ENCODE data around the gene KIF6. TPM values are rescaled to one million over a fixed set of nuclear protein-coding genes. Genes with fewer than 3 reads are reported as not detected.

KIF6 gene
- total RNA-seq, 4 donors from 2014 or later: 0.83 to 2.6 (median 1.1) TPM

DNA sequence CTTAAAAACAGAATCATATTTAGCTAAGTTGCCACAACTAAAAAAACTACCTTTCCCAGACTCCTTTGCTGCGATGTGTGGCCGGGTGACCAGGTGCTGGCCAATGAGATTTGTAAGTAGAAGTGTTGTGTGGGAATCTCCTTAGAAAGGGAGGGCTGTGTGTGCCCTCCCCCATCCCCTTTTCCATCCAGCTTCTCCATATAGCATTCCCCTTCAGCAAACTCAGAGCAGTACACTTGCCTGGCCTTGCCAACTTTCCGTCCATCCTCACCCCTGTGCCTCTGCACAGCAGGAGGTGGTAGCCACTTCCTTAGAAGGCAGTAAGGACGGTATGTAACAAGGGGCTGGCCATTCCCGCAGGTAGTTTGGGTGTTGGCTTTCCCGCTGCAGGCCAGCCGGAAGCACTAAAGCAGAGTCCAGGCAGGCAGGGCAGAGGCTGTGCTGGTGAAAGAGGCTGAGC is 380.4 kb downstream of the KIF6 start:
- TF ChIP-seq POLR2A (IDR thresholded peaks at IDR 0.05; ENCODE audit: low read depth) (no peak), EP300 (IDR thresholded peaks at IDR 0.05) (no peak), POLR2AphosphoS5 (IDR thresholded peaks at IDR 0.05) (no peak)
- TF ChIP-seq, protein P1, sequence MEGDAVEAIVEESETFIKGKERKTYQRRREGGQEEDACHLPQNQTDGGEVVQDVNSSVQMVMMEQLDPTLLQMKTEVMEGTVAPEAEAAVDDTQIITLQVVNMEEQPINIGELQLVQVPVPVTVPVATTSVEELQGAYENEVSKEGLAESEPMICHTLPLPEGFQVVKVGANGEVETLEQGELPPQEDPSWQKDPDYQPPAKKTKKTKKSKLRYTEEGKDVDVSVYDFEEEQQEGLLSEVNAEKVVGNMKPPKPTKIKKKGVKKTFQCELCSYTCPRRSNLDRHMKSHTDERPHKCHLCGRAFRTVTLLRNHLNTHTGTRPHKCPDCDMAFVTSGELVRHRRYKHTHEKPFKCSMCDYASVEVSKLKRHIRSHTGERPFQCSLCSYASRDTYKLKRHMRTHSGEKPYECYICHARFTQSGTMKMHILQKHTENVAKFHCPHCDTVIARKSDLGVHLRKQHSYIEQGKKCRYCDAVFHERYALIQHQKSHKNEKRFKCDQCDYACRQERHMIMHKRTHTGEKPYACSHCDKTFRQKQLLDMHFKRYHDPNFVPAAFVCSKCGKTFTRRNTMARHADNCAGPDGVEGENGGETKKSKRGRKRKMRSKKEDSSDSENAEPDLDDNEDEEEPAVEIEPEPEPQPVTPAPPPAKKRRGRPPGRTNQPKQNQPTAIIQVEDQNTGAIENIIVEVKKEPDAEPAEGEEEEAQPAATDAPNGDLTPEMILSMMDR (IDR thresholded peaks at IDR 0.05): no peak
- intact Hi-C loops (cut with DNase I): loop anchor here (5.0 to 10.0 kb wide), 2 partner anchors 962 to 1680 kb away; no protein-coding TSS in a partner anchor
- Histone ChIP-seq H3K27ac (replicated peaks in 1 of 4) (no peak overlapping the region), H3K4me3 (no peak overlapping the region), H3K9me3 (no peaks in the 10 kb centered on the region), H3K36me3 (no peaks in the 10 kb centered on the region), H3K27me3 (no peaks in the 10 kb centered on the region), H3K4me1 (peaks cover 4 to 20% (median 12%) of the 10 kb centered on the region in 4 donors)
- no peak for DNase-seq (ENCODE audit: extremely low spot score)
- 87% methylated on average over 5 of the region's 7 CpGs for WGBS

DNA sequence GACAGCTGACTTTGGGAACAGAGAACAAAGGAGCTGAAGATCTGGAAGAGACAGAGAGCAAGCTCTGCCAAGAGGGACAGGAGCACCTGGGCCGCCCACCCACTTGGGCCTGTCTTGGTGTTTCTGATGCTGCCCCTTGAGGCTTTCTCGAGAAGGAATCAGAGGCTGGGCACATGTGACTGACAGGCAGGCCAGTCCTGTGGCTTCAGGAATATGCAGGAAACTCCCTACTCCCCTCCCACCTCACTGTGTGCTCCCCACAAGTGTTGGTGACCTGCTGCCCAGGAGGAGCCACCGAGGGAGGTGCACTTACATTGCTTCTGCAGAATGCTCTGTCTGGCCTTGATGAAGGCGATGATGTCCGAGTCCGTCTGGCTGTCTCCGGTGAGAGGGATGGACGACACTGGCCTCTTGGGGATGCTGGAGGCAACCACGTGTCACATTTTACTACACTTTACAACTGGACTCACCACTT is 381.8 kb downstream of the KIF6 start:
- no peaks in the 10 kb centered on the region for H3K36me3 ChIP-seq
- intact Hi-C loops (cut with DNase I): loop anchor here (10.0 kb wide), 1 partner anchor 1681 kb away; no protein-coding TSS in a partner anchor
- WGBS: 85% methylated on average over 8 of the region's 9 CpGs

DNA sequence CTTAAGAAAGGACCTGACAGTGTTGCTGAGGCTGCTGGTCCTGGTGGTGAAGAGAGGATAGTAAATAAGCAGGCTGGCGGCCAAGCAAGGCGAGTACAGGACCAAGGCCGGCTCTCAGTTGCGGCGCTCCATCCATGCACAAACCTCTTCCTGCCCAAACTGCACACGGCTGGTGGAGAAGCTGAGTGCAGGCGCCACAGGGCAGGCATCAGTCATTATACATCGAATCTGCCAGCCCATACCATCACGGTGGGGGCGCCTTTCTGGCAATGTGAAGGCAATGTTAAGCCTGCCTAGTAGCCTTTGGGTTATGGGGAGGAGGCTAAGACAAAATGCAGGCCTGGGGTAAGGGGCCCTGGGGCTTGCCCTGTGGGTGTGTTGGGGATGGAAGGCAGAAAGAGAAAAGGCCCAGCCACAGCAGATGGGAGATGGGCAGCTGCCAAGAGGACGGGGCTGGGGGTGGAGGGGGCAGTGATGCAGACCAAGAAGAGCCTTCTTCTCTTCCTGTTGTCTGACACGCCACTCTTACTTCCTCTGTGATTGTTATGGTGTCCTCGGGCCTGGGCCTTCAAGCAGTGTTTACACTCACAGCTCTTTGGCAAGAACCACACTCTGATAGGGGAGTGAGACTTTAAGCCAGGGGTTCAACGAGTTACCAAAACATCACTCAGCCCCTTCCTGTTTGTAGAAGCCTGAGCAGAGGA is 382.4 kb downstream of the KIF6 start:
- TF ChIP-seq POLR2A (IDR thresholded peaks at IDR 0.05; ENCODE audit: low read depth) (no peak), POLR2AphosphoS5 (IDR thresholded peaks at IDR 0.05) (no peak), EP300 (IDR thresholded peaks at IDR 0.05) (no peak)
- TF ChIP-seq, protein P1 (IDR thresholded peaks at IDR 0.05): no peak

More for the DNA sequence above, 381.8 kb downstream of the KIF6 start:
- Histone ChIP-seq H3K27me3 (no peaks in the 10 kb centered on the region), H3K9me3 (no peaks in the 10 kb centered on the region), H3K27ac (replicated peaks in 1 of 4) (no peak overlapping the region), H3K4me1 (peaks cover 10 to 35% (median 22%) of the 10 kb centered on the region in 4 donors), H3K4me3 (no peak overlapping the region)
- TF ChIP-seq POLR2A (IDR thresholded peaks at IDR 0.05; ENCODE audit: low read depth): no peak
- no peak for TF ChIP-seq EP300 (IDR thresholded peaks at IDR 0.05)
- TF ChIP-seq, protein P1 (IDR thresholded peaks at IDR 0.05): no peak
- TF ChIP-seq POLR2AphosphoS5 (IDR thresholded peaks at IDR 0.05): no peak
- DNase-seq (ENCODE audit: extremely low spot score): no peak

DNA sequence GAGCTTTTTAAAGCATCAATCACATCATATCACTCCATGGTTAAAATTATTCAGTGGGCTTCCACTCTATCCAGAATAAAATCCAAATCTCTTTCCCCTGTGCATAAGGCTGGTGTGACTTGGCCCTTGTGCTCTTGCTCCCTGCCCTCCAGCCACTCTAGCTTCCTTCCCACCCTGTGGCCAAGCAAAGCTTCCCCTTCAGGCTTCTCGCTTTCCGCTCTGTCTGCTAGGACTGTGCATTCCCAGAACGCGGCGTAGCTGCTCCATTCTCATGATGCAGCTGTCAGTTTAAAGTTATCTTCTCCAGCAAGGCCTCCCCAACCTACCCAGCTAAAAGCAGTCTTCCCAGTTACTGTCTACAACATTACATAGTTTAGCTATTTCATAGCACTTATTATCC is 383.3 kb downstream of the KIF6 start:
- Histone ChIP-seq H3K36me3 (no peaks in the 10 kb centered on the region), H3K27ac (replicated peaks in 1 of 4) (no peak overlapping the region), H3K27me3 (no peaks in the 10 kb centered on the region), H3K4me1 (peaks cover 10 to 36% (median 22%) of the 10 kb centered on the region in 4 donors), H3K4me3 (no peak overlapping the region), H3K9me3 (no peaks in the 10 kb centered on the region)
- intact Hi-C loops (cut with DNase I): loop anchor here (10.0 kb wide), 1 partner anchor 1683 kb away; no protein-coding TSS in a partner anchor
- TF ChIP-seq, protein P1 (IDR thresholded peaks at IDR 0.05): no peak
- TF ChIP-seq EP300 (IDR thresholded peaks at IDR 0.05): no peak
- TF ChIP-seq POLR2AphosphoS5 (IDR thresholded peaks at IDR 0.05): no peak
- no peak for TF ChIP-seq POLR2A (IDR thresholded peaks at IDR 0.05; ENCODE audit: low read depth)
- 87% methylated on average over 5 of the region's 5 CpGs for WGBS
- no peak for DNase-seq (ENCODE audit: extremely low spot score)

More for the DNA sequence above, 382.4 kb downstream of the KIF6 start:
- no peaks in the 10 kb centered on the region for H3K27me3 ChIP-seq
- intact Hi-C loops (cut with DNase I): loop anchor here (10.0 kb wide), 1 partner anchor 1682 kb away; no protein-coding TSS in a partner anchor
- H3K27ac ChIP-seq (replicated peaks in 1 of 4): no peak overlapping the region
- WGBS: 70% methylated on average over 14 of the region's 14 CpGs
- H3K4me1 ChIP-seq: peaks cover 10 to 36% (median 22%) of the 10 kb centered on the region in 4 donors
- no peak for DNase-seq (ENCODE audit: extremely low spot score)
- H3K36me3 ChIP-seq: no peaks in the 10 kb centered on the region
- H3K4me3 ChIP-seq: no peak overlapping the region
- H3K9me3 ChIP-seq: no peaks in the 10 kb centered on the region

All from esophagus muscularis mucosa (tissue), 4 donors.